Hepatocyte (in vitro differentiated cells): ENCODE data around the gene SASH3.

Experiments
- EZH2 ChIP-seq: fragments of 200-600 bp; sonication (generic); IDR thresholded peaks from 2 replicates; pipeline ENCODE4 v1.6.1; 2016; ENCODE audit warnings: antibody characterized with exemption, mild to moderate bottlenecking, borderline replicate concordance
- EZH2phosphoT487 ChIP-seq: fragments of 200-600 bp; sonication (generic); IDR thresholded peaks from one replicate; pipeline ENCODE4 v1.6.1; 2018; ENCODE audit warnings: antibody characterized with exemption, mild to moderate bottlenecking, low read depth, moderate library complexity; ENCODE audit not compliant: unreplicated experiment, severe bottlenecking
- TF ChIP-seq, protein P1 (sequence below): fragments of 200-600 bp; sonication (generic); IDR thresholded peaks from 2 replicates; pipeline ENCODE4 v1.5.1; 2016; ENCODE audit warnings: antibody characterized with exemption, mild to moderate bottlenecking; ENCODE audit not compliant: poor library complexity

DNA sequence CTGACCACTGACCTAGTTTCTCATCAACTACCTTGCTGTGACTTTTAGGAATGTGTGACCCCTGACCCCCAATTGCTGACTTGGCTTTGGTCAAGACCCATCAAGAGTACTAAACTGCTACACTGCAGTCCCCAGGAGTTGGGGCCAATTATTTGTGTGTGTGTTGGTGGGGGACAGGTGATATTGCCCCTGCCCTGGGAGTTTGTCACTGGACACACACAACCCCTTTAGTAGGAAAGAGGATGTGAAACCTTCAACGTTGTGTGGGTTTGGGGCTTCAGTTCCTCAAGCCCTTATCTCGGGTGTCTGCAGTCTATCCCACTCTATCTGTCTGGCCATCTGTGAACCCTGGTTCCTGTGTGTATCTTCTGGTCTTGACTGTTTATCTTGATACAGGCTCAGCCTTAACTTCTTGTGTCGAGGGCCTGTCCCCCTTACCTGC lies 6.5 kb downstream of the SASH3 start:
- TF ChIP-seq, protein P1, sequence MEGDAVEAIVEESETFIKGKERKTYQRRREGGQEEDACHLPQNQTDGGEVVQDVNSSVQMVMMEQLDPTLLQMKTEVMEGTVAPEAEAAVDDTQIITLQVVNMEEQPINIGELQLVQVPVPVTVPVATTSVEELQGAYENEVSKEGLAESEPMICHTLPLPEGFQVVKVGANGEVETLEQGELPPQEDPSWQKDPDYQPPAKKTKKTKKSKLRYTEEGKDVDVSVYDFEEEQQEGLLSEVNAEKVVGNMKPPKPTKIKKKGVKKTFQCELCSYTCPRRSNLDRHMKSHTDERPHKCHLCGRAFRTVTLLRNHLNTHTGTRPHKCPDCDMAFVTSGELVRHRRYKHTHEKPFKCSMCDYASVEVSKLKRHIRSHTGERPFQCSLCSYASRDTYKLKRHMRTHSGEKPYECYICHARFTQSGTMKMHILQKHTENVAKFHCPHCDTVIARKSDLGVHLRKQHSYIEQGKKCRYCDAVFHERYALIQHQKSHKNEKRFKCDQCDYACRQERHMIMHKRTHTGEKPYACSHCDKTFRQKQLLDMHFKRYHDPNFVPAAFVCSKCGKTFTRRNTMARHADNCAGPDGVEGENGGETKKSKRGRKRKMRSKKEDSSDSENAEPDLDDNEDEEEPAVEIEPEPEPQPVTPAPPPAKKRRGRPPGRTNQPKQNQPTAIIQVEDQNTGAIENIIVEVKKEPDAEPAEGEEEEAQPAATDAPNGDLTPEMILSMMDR, result no peak
- TF ChIP-seq EZH2phosphoT487 (no peak), EZH2 (no peak)
